Measurements from ENCODE around the gene TBC1D30. TPM values are rescaled to one million over a fixed set of nuclear protein-coding genes. Genes with fewer than 3 reads are reported as not detected.
A peak's percentile ranks its signal among the peaks of the same experiment; 100 is the strongest.

TBC1D30 gene
- total RNA-seq, 1 donor from 2014 or later = 1.5 TPM

DNA sequence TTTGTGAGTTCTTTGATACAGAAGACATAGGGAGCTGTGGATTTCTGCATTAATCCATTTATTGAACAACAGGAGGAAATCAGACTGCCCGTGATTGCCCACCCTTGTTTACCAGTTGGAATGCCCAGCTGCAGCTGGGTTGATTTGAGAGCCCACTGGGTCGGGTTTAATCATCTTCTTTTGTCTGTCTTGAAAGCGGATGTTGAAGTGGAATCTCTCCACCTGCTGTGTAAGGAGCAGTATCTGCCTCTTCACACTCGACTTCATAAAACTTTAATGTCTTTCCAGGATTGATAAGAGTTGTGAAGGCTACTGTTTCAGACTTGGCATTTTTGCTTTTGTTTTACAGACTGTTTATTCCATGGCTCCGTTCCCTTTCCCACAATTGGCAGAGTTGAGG is 39.9 kb downstream of the TBC1D30 start:
- DNase-seq = no peak

- no peak for DNase-seq
These were observed 50.7 kb downstream of the TBC1D30 start for GRCh38 chr12:64875186-64875585.

- DNase-seq = no peak
These were observed 52.1 kb downstream of the TBC1D30 start for GRCh38 chr12:64876388-64877071.

GRCh38 chr12:64877363-64878004 is 53.0 kb downstream of the TBC1D30 start:
- no peak for DNase-seq

- no peak for DNase-seq
These were observed 58.2 kb downstream of the TBC1D30 start for GRCh38 chr12:64882687-64883086.

DNA sequence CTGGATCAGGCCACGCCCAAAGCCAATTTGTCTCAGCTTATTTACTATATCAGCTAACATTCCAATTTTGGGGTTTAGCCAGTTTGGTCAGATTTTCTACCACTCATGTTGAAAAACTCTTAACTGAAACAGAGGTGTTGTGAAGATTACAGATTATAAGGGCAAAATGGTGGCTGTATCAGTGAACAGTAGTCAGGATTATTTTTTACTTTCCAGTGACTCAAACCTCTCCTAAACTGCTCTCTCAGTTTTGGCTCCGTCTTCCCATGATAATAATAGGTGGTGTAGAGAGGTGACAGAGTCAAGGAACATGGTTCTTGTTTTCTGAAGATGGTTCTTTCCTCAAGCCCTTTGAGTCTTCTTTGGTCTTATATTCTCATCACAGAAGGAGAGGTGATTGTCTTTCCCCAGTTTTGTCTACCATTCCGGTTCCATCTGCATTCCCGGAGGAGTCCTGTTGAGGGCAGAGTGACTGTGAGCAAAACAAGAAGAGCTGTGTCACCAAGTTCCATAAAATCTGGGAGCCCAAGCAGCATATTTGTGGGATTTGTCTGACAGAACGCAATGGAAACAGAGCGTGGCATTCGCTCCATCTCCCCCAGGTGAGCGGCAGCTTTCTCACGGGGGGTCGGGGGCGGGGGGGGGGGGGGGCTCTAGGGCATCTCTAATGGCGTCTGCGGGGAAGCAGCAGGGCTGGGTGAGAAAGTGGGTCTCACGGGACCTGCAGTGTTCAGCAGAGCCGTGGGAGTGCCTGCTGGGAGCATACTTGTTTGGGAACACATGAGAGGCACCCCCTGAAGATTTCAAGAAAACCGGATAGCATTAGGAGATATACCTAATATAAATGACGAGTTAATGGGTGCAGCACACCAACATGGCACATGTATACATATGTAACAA is 59.1 kb downstream of the TBC1D30 start:
- no peak for DNase-seq

- DNase-seq = no peak
These were observed 59.7 kb downstream of the TBC1D30 start for GRCh38 chr12:64884164-64884542.

DNA sequence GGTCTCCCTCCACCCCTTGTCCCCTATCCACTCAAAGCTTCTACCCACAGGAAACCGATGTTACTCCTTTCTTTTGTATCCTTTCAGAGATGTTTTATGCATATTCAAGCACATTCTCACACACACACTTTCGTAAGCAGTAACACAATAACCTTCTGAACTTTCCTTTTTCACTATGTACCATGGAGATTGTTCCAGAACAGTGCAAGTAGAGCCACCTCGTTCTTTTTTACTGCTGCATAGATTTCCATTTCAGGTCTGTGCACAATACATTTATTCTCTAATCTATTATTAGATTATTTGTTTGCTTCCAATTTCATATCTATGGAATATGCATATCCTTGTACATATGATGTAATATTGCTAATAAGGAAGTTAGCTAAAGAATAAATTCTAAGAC is 60.3 kb downstream of the TBC1D30 start:
- no peak for DNase-seq

DNA sequence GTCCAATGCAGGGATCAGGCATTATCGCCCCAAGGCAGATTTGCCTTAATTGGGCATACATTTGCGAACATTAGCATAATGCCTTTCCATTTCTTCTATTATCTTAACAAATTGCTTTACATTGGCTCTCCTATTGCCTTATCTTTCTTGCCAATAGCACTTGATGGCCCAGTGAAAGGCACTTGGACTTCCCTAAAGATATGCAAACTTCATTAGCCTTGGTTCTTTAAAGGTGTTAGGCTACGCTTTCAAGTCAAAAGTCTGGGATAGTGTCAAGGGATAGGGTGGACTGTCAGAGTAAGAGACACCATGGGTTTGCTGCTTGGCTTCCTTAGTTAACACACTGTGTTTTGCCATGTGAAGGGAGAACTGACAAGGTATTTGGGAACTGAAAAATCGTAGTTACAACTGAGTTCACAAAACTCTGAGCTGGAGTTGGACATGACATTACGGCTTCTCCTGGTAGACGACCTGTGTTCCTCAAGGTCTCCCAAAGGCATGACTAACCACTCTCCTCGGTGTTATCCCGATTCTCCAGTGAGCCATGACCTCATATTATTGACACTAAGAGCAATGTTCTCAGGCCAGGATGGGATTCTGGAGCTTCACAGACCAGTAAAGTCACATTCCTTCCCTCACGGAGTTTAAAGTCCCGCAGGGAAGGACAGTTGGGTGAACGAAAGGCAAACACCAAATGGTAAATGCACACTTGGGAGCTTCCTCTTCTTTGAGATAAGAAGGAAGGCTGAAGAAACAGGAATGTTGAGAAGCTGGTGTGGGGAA is 65.2 kb downstream of the TBC1D30 start:
- DNase-seq = no peak

DNA sequence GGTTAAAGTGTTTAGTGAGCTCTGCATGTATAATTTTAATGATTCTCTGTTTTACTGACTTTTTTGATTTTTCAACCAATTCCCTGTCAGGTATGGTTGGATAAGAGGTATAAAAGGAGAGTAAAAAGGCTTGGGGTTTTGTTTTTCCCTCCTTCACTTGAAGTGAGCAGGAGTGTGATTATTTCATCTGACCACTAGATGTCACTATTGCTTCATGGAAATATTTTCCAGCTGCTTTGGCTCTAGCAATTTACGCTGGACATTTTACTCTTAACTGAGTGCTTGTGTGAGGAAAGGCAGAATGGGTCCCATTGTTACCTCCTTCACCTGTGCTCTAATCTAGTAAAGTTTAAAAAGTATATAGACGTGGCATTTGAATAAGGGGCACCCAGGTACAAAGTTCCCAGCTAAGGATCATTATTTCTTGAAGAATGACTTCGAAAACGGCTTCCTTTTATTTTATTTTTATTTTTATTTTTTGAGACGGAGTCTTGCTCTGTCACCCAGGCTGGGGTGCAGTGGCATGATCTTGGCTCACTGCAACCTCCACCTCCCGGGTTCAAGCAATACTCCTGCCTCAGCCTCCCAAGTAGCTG is 66.5 kb downstream of the TBC1D30 start:
- DNase-seq = peak; percentile 51

GRCh38 chr12:64891629-64892028 is 67.2 kb downstream of the TBC1D30 start:
- no peak for DNase-seq

DNA sequence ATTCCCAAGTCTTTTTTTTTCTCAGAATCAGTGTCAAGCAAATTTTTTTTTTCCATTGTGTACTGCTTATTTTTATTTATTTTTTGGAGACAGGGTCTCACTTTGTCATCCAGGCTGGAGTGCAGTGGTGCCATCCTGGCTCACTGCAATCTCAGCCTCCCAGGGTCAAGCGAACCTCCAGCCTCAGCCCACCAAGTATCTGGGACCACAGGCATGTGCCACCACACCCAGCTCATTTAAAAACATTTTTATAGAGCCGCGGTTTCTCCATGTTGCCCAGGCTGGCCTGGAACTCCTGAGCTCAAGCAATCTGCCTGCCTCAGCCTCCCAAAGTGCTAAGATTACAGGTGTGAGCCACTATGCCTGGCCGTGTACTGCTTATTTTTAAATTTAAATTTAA is 68.1 kb downstream of the TBC1D30 start:
- DNase-seq = no peak

DNA sequence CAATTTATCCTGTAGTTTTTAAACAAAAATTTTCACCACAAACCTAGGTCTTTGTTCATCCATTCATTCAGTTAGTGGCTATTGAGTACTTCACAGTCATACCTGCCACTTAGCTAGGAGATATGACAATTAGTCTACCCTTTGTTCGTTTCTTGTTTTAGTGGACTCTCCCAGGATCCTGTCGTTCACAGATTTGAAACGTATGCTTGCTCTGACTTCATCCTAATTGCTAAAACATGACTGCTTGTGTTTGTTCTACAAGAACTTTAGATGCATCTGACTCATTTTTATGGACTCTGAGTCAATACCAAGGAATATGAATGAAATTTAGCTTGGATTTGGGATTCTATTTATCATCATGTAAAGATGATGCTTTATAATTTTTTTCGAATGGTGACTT is 69.5 kb downstream of the TBC1D30 start:
- DNase-seq = peak; percentile 26

DNA sequence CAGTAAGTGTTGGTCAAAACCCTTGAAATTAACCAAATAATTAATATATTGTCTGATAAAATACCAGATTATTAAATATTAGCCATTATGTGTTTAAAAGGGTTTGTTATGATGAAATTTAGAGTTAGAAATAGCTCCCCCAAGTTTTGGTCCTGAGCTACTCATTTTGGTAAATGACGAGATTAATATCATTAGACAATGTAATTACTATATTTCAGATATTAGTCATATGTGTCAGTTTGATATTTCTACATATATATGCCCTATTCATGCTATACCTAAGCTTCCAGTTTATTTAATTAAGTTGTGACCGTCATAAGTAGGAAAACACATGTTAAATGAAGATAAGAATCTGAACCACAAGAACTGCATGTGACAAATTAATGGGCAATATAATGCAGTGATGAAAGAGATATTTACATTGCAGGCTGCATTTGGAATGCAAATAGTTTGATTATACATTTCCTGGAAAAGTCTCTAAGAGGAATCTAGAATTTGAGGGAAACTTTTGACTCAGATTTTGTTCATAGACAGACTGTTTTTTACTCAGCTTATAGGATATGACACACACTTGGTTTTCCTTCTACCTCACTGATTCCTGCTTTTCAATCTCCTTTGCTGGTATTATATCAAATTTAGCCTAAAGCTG is 70.5 kb downstream of the TBC1D30 start:
- DNase-seq = no peak

- DNase-seq = no peak
These were observed 71.1 kb downstream of the TBC1D30 start for GRCh38 chr12:64895526-64895925.

- DNase-seq = peak; percentile 5
These were observed 76.1 kb downstream of the TBC1D30 start for GRCh38 chr12:64900540-64900939.

DNA sequence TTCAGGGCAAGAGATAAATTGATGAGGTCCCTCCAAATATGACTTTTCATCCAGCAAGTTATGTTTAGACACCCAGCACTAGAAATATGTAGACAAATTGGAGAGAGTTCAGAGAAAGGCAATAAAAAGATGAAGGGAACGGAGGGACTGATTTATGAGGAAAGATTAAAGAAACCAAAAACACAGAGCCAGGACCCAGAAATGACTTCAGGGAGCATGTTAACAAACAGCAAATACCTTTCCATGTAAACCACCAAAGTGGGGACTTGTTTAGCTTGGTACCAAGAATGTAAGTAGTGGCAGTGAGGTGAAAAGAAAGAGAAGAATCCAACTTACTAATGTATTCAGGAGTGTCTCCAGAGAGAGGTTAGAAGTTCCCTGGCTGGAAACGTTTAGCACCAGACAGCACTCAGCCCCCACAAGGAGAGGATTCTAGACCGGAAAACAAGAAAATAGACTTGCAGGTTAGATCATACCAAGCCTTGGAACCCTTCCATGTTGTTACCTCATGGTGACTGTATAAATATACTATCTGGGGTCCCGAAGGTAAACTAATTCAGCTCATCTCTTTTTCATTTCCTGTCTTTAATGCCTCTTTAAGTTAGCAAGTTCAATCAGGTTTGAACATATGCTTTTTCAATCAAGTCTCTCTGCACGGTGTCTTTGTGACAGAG is 79.2 kb downstream of the TBC1D30 start:
- peak; percentile 45 for DNase-seq

- no peak for DNase-seq
These were observed 82.7 kb downstream of the TBC1D30 start for GRCh38 chr12:64907097-64907496.

GRCh38 chr12:64909124-64909523 is 84.7 kb downstream of the TBC1D30 start:
- DNase-seq = peak; percentile 47

DNA sequence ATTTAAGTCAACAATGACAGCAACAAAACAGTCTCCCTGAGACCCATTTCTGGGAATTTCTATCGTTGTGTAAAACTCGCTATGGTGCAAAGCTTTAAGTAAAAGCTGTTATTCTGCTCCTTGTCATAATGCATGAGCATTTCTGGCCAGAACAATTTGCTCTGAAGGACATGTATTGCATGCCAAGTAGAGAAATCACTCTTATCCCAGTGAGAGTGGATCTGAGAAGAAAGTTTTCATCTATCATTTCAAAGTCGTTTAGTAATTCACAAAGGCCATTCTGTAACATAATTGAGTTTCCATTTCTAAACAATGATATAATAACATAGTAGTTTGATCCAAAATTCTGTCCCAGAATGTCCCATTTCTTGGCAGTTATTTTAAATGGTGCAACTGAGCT is 86.6 kb downstream of the TBC1D30 start:
- peak; percentile 44 for DNase-seq

DNA sequence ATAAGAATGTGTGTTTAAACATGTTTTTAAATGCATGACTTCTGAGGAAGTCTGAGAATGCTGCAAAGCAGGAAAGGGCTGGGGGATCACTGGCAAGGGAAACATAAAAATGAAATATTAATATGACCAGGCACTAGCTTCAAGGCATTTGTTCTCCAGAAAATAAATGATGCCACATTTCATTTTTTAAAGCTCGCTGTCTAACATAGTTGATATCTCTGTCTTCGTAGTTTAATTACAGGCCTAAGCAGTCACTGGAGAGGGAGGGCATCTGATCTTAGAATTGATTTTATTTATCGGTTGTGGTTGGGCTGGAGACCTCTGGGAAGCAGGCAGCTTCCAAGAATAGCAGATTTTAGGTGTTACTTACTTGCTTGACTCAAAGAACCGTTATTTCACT is 87.5 kb downstream of the TBC1D30 start:
- no peak for DNase-seq
